ENCODE measurements around the gene AXL. TPM values are rescaled to one million over a fixed set of nuclear protein-coding genes. Genes with fewer than 3 reads are reported as not detected.

The AXL gene
- total and polyA plus RNA-seq, 2 of the 13 experiments (the other 11 are each of a cell fraction or from before 2014, with no cell fraction given) = 0.71 to 5.9 TPM

GRCh38 chr19:41186971-41187883 is 31.8 kb upstream of the AXL start:
- Histone ChIP-seq H3K4me3 (replicated peaks in 1 of 3; ENCODE audit: insufficient read depth in 1 of 3, low read depth in 2 of 3, low read length in 3 of 3) (no peak overlapping the region), H4K20me1 (ENCODE audit: insufficient read depth, low read length) (no peaks in the 10 kb centered on the region), H3K79me2 (ENCODE audit: insufficient read depth, low read length) (no peaks in the 10 kb centered on the region), H3K36me3 (replicated peaks in 1 of 2; ENCODE audit: control insufficient read depth in 1 of 2, insufficient read depth in 2 of 2, low read length in 2 of 2) (no peaks in the 10 kb centered on the region), H3K9ac (ENCODE audit: insufficient read depth, low read depth, low read length) (no peak overlapping the region), H3K4me2 (ENCODE audit: low read depth, low read length) (no peak overlapping the region), H3K27me3 (ENCODE audit: control insufficient read depth in 1 of 2, insufficient read depth in 2 of 2, low read length in 2 of 2) (peaks cover 0 to 7% of the 10 kb centered on the region in 2 experiments; a peak in 1 of 5 replicates), H3K4me1 (ENCODE audit: insufficient read depth, low read length) (peaks cover 30% of the 10 kb centered on the region), H2AFZ (ENCODE audit: low read length) (no peak overlapping the region), H3K9me3 (ENCODE audit: low read length) (no peaks in the 10 kb centered on the region), H3K27ac (ENCODE audit: extremely low read length, insufficient read depth, low read length) (no peak overlapping the region)
- POLR2A ChIA-PET = no interaction called here
- TF ChIP-seq ASH2L (IDR thresholded peaks at IDR 0.05; ENCODE audit: insufficient read length, low read depth, low read length) (no peak), NCOA1 (CRISPR knock-in tag; IDR thresholded peaks at IDR 0.05) (no peak), ZSCAN21 (CRISPR knock-in tag; IDR thresholded peaks at IDR 0.05; ENCODE audit: borderline replicate concordance) (no peak), ZNF883 (CRISPR knock-in tag; IDR thresholded peaks at IDR 0.05; ENCODE audit: not compliant biosample characterization) (no peak), YEATS4 (CRISPR knock-in tag; IDR thresholded peaks at IDR 0.05; ENCODE audit: borderline replicate concordance) (no peak), HMG20A (CRISPR knock-in tag; IDR thresholded peaks at IDR 0.05; ENCODE audit: borderline replicate concordance) (no peak), RORA (CRISPR knock-in tag; IDR thresholded peaks at IDR 0.05) (no peak), WIZ (CRISPR knock-in tag; IDR thresholded peaks at IDR 0.05) (no peak), FOXA3 (CRISPR knock-in tag; IDR thresholded peaks at IDR 0.05) (no peak)
- TF ChIP-seq, protein P1, sequence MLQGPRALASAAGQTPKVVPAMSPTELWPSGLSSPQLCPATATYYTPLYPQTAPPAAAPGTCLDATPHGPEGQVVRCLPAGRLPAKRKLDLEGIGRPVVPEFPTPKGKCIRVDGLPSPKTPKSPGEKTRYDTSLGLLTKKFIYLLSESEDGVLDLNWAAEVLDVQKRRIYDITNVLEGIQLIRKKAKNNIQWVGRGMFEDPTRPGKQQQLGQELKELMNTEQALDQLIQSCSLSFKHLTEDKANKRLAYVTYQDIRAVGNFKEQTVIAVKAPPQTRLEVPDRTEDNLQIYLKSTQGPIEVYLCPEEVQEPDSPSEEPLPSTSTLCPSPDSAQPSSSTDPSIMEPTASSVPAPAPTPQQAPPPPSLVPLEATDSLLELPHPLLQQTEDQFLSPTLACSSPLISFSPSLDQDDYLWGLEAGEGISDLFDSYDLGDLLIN (CRISPR knock-in tag; IDR thresholded peaks at IDR 0.05; ENCODE audit: borderline replicate concordance) = no peak
- DNase-seq (ENCODE audit: low spot score) (no peak), FAIRE-seq (no peak), ATAC-seq (no peak)
- CTCF ChIA-PET (ENCODE audit: low intra/inter-chr PET ratio, low total read pairs) = no interaction called here
- BruUV-seq (replicated peaks) = no TSS peak
- intact Hi-C loops (cut with micrococcal nuclease; ENCODE audit: unreplicated experiment) = no loop called here
- in situ Hi-C loops (cut with HindIII; ENCODE audit: extremely low pct_ligation_motif_present, low pct_unique_long_range_greater_than_20kb) = no loop called here
- 44% methylated on average over 8 of the region's 8 CpGs for WGBS (ENCODE audit: low lambda C conversion rate)

Measured in HepG2 (cell line).